Transverse colon (tissue), 4 donors: Measurements from ENCODE around the gene GRM7.

Source experiments
- CTCF ChIP-seq, 5 experiments: fragments of 200-600 bp in 3 of 5; fragments of 450-650 bp in 2 of 5; sonication (generic) in 3 of 5; IDR thresholded peaks; 1 replicate in 2 of 5; 2 replicates in 3 of 5; pipeline ENCODE4 v1.5.1; 2016 to 2017; ENCODE audit warnings: antibody characterized with exemption in 5 of 5, inconsistent platforms in 3 of 5, mild to moderate bottlenecking in 2 of 5, moderate library complexity in 1 of 5
- EP300 ChIP-seq: sonication (generic); formaldehyde crosslinking; IDR thresholded peaks from one replicate; pipeline ENCODE4 v1.6.1; 2017; ENCODE audit warnings: antibody characterized with exemption, low read depth
- POLR2A ChIP-seq: fragments of 450-650 bp; IDR thresholded peaks from one replicate; pipeline ENCODE4 v1.6.1; 2016; ENCODE audit warnings: antibody characterized with exemption, mild to moderate bottlenecking, moderate library complexity
- POLR2AphosphoS5 ChIP-seq, 3 donors: sonication (generic); formaldehyde crosslinking; IDR thresholded peaks; one replicate each; pipeline ENCODE4 v1.6.1; 2016; ENCODE audit warnings: antibody characterized with exemption in 3 of 3

GRCh38 chr3:7764115-7764514, 903.2 kb downstream of the GRM7 start:
- TF ChIP-seq POLR2A, result no peak
- TF ChIP-seq EP300, result no peak
- TF ChIP-seq CTCF (IDR thresholded peaks at IDR 0.05), result no peak
- no peak for TF ChIP-seq POLR2AphosphoS5 (IDR thresholded peaks at IDR 0.05)
